ENCODE measurements around the gene FOXP1.

GRCh38 chr3:71492974-71493771, 90.4 kb downstream of the FOXP1 start:
- TF ChIP-seq POLR2A (IDR thresholded peaks at IDR 0.05) (no peak), CTCF (IDR thresholded peaks at IDR 0.05) (no peak)
